ENCODE data around the gene TMEM108. TPM values are rescaled to one million over a fixed set of nuclear protein-coding genes. Genes with fewer than 3 reads are reported as not detected.

TMEM108 gene
- polyA plus RNA-seq, 1 donor (not counting 4 experiments of a cell fraction or from before 2014, with no cell fraction given), result not detected

GRCh38 chr3:133169331-133170068 lies 131.3 kb downstream of the TMEM108 start:
- H3K27ac ChIP-seq (ENCODE audit: control insufficient read depth, insufficient read depth, low read length), result no peak overlapping the region

GRCh38 chr3:133171831-133172230 lies 133.6 kb downstream of the TMEM108 start:
- dilution Hi-C loops (cut with MboI; ENCODE audit: extremely low pct_ligation_motif_present, low sequenced_read_pairs), result no loop called here
- H3K9me3 ChIP-seq (ENCODE audit: control insufficient read depth, low read depth, low read length), result no peaks in the 10 kb centered on the region
- no peak overlapping the region for H3K4me3 ChIP-seq (ENCODE audit: control insufficient read depth in 2 of 3, extremely low read depth in 1 of 3, insufficient read depth in 2 of 3, low read depth in 1 of 3, low read length in 3 of 3)

More at GRCh38 chr3:133169331-133170068, 131.3 kb downstream of the TMEM108 start:
- no peaks in the 10 kb centered on the region for H3K79me2 ChIP-seq (ENCODE audit: control insufficient read depth, insufficient read depth, low read length)
- no peaks in the 10 kb centered on the region for H4K20me1 ChIP-seq (ENCODE audit: control insufficient read depth, extremely low read depth, insufficient read depth, low read length)
- H3K4me2 ChIP-seq (ENCODE audit: control insufficient read depth, extremely low read depth, insufficient read depth, low read depth, low read length), result no peak overlapping the region
- dilution Hi-C loops (cut with MboI; ENCODE audit: extremely low pct_ligation_motif_present, low sequenced_read_pairs), result no loop called here
- TF ChIP-seq CTCF (optimal IDR thresholded peaks at IDR 0.05 in 1 of 3, IDR thresholded peaks at IDR 0.05 in 1 of 3, conservative IDR thresholded peaks at IDR 0.05 in 1 of 3; ENCODE audit: extremely low read depth in 1 of 3, insufficient read depth in 2 of 3, low read length in 3 of 3), result no peak
- no peaks in the 10 kb centered on the region for H3K9me3 ChIP-seq (ENCODE audit: control insufficient read depth, low read depth, low read length)
- H3K36me3 ChIP-seq (ENCODE audit: control insufficient read depth in 2 of 2, extremely low read depth in 1 of 2, insufficient read depth in 2 of 2, low read length in 2 of 2), result no peaks in the 10 kb centered on the region
- no peak overlapping the region for H3K9ac ChIP-seq (ENCODE audit: control insufficient read depth, extremely low read depth, insufficient read depth, low read length)
- no peaks in the 10 kb centered on the region for H3K27me3 ChIP-seq (ENCODE audit: control insufficient read depth, extremely low read depth, insufficient read depth, low read length)
- H3K4me3 ChIP-seq (ENCODE audit: control insufficient read depth in 2 of 3, extremely low read depth in 1 of 3, insufficient read depth in 2 of 3, low read depth in 1 of 3, low read length in 3 of 3), result no peak overlapping the region
- no peaks in the 10 kb centered on the region for H3K4me1 ChIP-seq (ENCODE audit: control insufficient read depth, extremely low read depth, insufficient read depth, low read length)
- FAIRE-seq, result no peak
- no peak overlapping the region for H2AFZ ChIP-seq (ENCODE audit: control insufficient read depth, low read length)
- no peak for DNase-seq (ENCODE audit: low read depth, low spot score)
- no peaks in the 10 kb centered on the region for H3K9me1 ChIP-seq (ENCODE audit: control insufficient read depth, extremely low read depth, insufficient read depth, low read length)

More at GRCh38 chr3:133171831-133172230, 133.6 kb downstream of the TMEM108 start:
- FAIRE-seq, result no peak
- Histone ChIP-seq H3K27me3 (ENCODE audit: control insufficient read depth, extremely low read depth, insufficient read depth, low read length) (no peaks in the 10 kb centered on the region), H3K36me3 (ENCODE audit: control insufficient read depth in 2 of 2, extremely low read depth in 1 of 2, insufficient read depth in 2 of 2, low read length in 2 of 2) (no peaks in the 10 kb centered on the region), H3K4me1 (ENCODE audit: control insufficient read depth, extremely low read depth, insufficient read depth, low read length) (no peaks in the 10 kb centered on the region), H3K4me2 (ENCODE audit: control insufficient read depth, extremely low read depth, insufficient read depth, low read depth, low read length) (no peak overlapping the region), H3K27ac (ENCODE audit: control insufficient read depth, insufficient read depth, low read length) (no peak overlapping the region), H3K79me2 (ENCODE audit: control insufficient read depth, insufficient read depth, low read length) (no peaks in the 10 kb centered on the region), H4K20me1 (ENCODE audit: control insufficient read depth, extremely low read depth, insufficient read depth, low read length) (no peaks in the 10 kb centered on the region), H2AFZ (ENCODE audit: control insufficient read depth, low read length) (no peak overlapping the region), H3K9me1 (ENCODE audit: control insufficient read depth, extremely low read depth, insufficient read depth, low read length) (no peaks in the 10 kb centered on the region), H3K9ac (ENCODE audit: control insufficient read depth, extremely low read depth, insufficient read depth, low read length) (no peak overlapping the region)
- no peak for DNase-seq (ENCODE audit: low read depth, low spot score)
- TF ChIP-seq EZH2 (IDR thresholded peaks at IDR 0.05; ENCODE audit: low read length), result no peak
- no peak for TF ChIP-seq CTCF (optimal IDR thresholded peaks at IDR 0.05 in 1 of 3, IDR thresholded peaks at IDR 0.05 in 1 of 3, conservative IDR thresholded peaks at IDR 0.05 in 1 of 3; ENCODE audit: extremely low read depth in 1 of 3, insufficient read depth in 2 of 3, low read length in 3 of 3)

Data from keratinocyte (primary cell).